SK-N-SH treated with all-trans-retinoic acid at 6 μM for 48 hours (cell line): Measurements from ENCODE around the gene ARHGAP25.

Experiments used
- ATAC-seq: fragments of 200-7000 bp; cut with Tn5 transposase; 3 replicates; pipeline ENCODE4 v1.9.1; 2020; ENCODE audit warnings: mild to moderate bottlenecking, moderate library complexity
- ARNTL ChIP-seq: fragments of 450-650 bp; formaldehyde crosslinking; IDR thresholded peaks from 2 replicates; pipeline ENCODE4 v1.5.0; 2020; ENCODE audit warnings: low read depth, mild to moderate bottlenecking, moderate library complexity, borderline replicate concordance
- BACH2 ChIP-seq: fragments of 250-450 bp; sonication (Bioruptor Pico); IDR thresholded peaks from 2 replicates; pipeline ENCODE4 v1.9.0; 2021; ENCODE audit warnings: mild to moderate bottlenecking, borderline replicate concordance
- CSDC2 ChIP-seq: fragments of 250-450 bp; sonication (Bioruptor Pico); IDR thresholded peaks from 2 replicates; pipeline ENCODE4 v1.5.0; 2020; ENCODE audit warnings: mild to moderate bottlenecking, moderate library complexity
- ESRRG ChIP-seq: fragments of 250-450 bp; sonication (Bioruptor Pico); IDR thresholded peaks from 2 replicates; pipeline ENCODE4 v1.6.1; 2021; ENCODE audit warnings: mild to moderate bottlenecking
- GLIS3 ChIP-seq: fragments of 250-450 bp; sonication (Bioruptor Pico); IDR thresholded peaks from 2 replicates; pipeline ENCODE4 v1.5.0; 2020; ENCODE audit warnings: mild to moderate bottlenecking, moderate library complexity
- ISL1 ChIP-seq: fragments of 250-450 bp; sonication (Bioruptor Pico); IDR thresholded peaks from 2 replicates; pipeline ENCODE4 v2.1.2; 2022; ENCODE audit warnings: mild to moderate bottlenecking, moderate library complexity
- OSR1 ChIP-seq: fragments of 250-450 bp; sonication (Bioruptor Pico); IDR thresholded peaks from 2 replicates; pipeline ENCODE4 v1.8.0; 2022; ENCODE audit warnings: moderate library complexity, mild to moderate bottlenecking, inconsistent platforms
- POU6F1 ChIP-seq: fragments of 250-450 bp; sonication (Bioruptor Pico); IDR thresholded peaks from 2 replicates; pipeline ENCODE4 v1.8.0; 2021; ENCODE audit warnings: low read depth, mild to moderate bottlenecking, moderate library complexity, borderline replicate concordance
- PPARA ChIP-seq: fragments of 250-450 bp; sonication (Bioruptor Pico); IDR thresholded peaks from 2 replicates; pipeline ENCODE4 v1.5.0; 2020; ENCODE audit warnings: mild to moderate bottlenecking, borderline replicate concordance
- RARB ChIP-seq: fragments of 250-450 bp; sonication (Bioruptor Pico); IDR thresholded peaks from 2 replicates; pipeline ENCODE4 v1.8.0; 2021; ENCODE audit warnings: mild to moderate bottlenecking, moderate library complexity
- TCF4 ChIP-seq: fragments of 250-450 bp; sonication (Bioruptor Pico); IDR thresholded peaks from 2 replicates; pipeline ENCODE4 v1.8.0; 2021; ENCODE audit warnings: mild to moderate bottlenecking, moderate library complexity, borderline replicate concordance
- TOX ChIP-seq: fragments of 250-450 bp; sonication (Bioruptor Pico); IDR thresholded peaks from 2 replicates; pipeline ENCODE4 v1.8.0; 2021; ENCODE audit warnings: mild to moderate bottlenecking, moderate library complexity, borderline replicate concordance
- ZC3H10 ChIP-seq: fragments of 250-450 bp; sonication (Bioruptor Pico); IDR thresholded peaks from 2 replicates; pipeline ENCODE4 v1.5.1; 2021; ENCODE audit warnings: mild to moderate bottlenecking, moderate library complexity
- ZFP3 ChIP-seq: fragments of 250-450 bp; sonication (Bioruptor Pico); IDR thresholded peaks from 2 replicates; pipeline ENCODE4 v1.5.0; 2020; ENCODE audit warnings: mild to moderate bottlenecking, moderate library complexity
- ZFP30 ChIP-seq: fragments of 450-650 bp; formaldehyde crosslinking; IDR thresholded peaks from 2 replicates; pipeline ENCODE4 v1.5.0; 2022; ENCODE audit warnings: mild to moderate bottlenecking, moderate library complexity
- ZNF565 ChIP-seq: fragments of 450-650 bp; formaldehyde crosslinking; conservative IDR thresholded peaks from 2 replicates; pipeline ENCODE4 v1.5.0; 2020; ENCODE audit warnings: low read depth, mild to moderate bottlenecking, moderate library complexity
- ZNF70 ChIP-seq: fragments of 450-650 bp; formaldehyde crosslinking; IDR thresholded peaks from 2 replicates; pipeline ENCODE4 v1.5.0; 2020; ENCODE audit warnings: mild to moderate bottlenecking, moderate library complexity
- ZNF8 ChIP-seq: fragments of 450-650 bp; formaldehyde crosslinking; IDR thresholded peaks from 2 replicates; pipeline ENCODE4 v1.5.0; 2020; ENCODE audit warnings: mild to moderate bottlenecking, moderate library complexity
- TF ChIP-seq, protein P1 (sequence below): fragments of 250-450 bp; sonication (Bioruptor Pico); IDR thresholded peaks from 2 replicates; pipeline ENCODE4 v1.5.1; 2020; ENCODE audit warnings: low read depth, mild to moderate bottlenecking, moderate library complexity
- TF ChIP-seq, protein P2 (sequence below): fragments of 250-450 bp; sonication (Bioruptor Pico); IDR thresholded peaks from 2 replicates; pipeline ENCODE4 v1.8.0; 2020; ENCODE audit warnings: mild to moderate bottlenecking, moderate library complexity, borderline replicate concordance
- TF ChIP-seq, protein P3 (sequence below): fragments of 250-450 bp; sonication (Bioruptor Pico); IDR thresholded peaks from 2 replicates; pipeline ENCODE4 v1.5.1; 2021; ENCODE audit warnings: mild to moderate bottlenecking, moderate library complexity
- TF ChIP-seq, protein P4 (sequence below): fragments of 250-450 bp; sonication (Bioruptor Pico); IDR thresholded peaks from 2 replicates; pipeline ENCODE4 v1.5.0; 2020; ENCODE audit warnings: mild to moderate bottlenecking, moderate library complexity

The ARHGAP25 gene

GRCh38 chr2:68767031-68767961 lies 32.7 kb downstream of the ARHGAP25 start (continued):
- TF ChIP-seq, protein P1, sequence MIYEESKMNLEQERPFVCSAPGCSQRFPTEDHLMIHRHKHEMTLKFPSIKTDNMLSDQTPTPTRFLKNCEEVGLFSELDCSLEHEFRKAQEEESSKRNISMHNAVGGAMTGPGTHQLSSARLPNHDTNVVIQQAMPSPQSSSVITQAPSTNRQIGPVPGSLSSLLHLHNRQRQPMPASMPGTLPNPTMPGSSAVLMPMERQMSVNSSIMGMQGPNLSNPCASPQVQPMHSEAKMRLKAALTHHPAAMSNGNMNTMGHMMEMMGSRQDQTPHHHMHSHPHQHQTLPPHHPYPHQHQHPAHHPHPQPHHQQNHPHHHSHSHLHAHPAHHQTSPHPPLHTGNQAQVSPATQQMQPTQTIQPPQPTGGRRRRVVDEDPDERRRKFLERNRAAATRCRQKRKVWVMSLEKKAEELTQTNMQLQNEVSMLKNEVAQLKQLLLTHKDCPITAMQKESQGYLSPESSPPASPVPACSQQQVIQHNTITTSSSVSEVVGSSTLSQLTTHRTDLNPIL = no peak

- TF ChIP-seq RARB (CRISPR knock-in tag) (no peak), ESRRG (no peak), ZNF8 (CRISPR knock-in tag) (no peak), PPARA (no peak), OSR1 (CRISPR knock-in tag) (no peak), ARNTL (CRISPR knock-in tag) (no peak), ZNF70 (CRISPR knock-in tag) (no peak), POU6F1 (CRISPR knock-in tag) (no peak)
- TF ChIP-seq, protein P2, sequence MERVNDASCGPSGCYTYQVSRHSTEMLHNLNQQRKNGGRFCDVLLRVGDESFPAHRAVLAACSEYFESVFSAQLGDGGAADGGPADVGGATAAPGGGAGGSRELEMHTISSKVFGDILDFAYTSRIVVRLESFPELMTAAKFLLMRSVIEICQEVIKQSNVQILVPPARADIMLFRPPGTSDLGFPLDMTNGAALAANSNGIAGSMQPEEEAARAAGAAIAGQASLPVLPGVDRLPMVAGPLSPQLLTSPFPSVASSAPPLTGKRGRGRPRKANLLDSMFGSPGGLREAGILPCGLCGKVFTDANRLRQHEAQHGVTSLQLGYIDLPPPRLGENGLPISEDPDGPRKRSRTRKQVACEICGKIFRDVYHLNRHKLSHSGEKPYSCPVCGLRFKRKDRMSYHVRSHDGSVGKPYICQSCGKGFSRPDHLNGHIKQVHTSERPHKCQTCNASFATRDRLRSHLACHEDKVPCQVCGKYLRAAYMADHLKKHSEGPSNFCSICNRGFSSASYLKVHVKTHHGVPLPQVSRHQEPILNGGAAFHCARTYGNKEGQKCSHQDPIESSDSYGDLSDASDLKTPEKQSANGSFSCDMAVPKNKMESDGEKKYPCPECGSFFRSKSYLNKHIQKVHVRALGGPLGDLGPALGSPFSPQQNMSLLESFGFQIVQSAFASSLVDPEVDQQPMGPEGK = no peak
- no peak for ATAC-seq
Measured at GRCh38 chr2:68767996-68768395, 33.4 kb downstream of the ARHGAP25 start.

DNA sequence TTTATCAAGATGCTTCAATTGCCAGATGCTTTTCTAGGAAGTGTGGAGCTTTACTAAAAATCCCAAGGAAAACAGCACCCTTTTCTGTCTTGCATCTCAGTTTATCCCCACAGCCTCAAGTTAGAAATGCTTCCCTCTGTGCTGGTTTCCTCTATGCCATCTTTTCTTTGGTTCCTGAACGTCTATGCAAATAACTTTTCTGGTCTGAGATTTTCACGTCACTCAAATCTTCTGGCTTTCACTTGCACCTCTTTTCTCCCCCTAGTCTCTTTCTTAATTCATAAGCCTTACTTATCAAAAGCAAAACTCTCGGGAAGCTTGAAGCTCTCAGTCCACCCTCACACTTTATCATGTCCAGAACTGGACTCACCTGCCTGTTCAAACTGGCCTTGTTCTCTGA lies 33.9 kb downstream of the ARHGAP25 start:
- no peak for TF ChIP-seq ARNTL (CRISPR knock-in tag)
- no peak for TF ChIP-seq ZFP30 (CRISPR knock-in tag)
- no peak for TF ChIP-seq ZNF70 (CRISPR knock-in tag)
- no peak for ATAC-seq

GRCh38 chr2:68768951-68769350 lies 34.3 kb downstream of the ARHGAP25 start:
- ATAC-seq = no peak
- no peak for TF ChIP-seq TOX
- TF ChIP-seq, protein P1 = no peak
- TF ChIP-seq ZFP3 (CRISPR knock-in tag) = no peak
- TF ChIP-seq GLIS3 = no peak
- TF ChIP-seq POU6F1 (CRISPR knock-in tag) = no peak
- no peak for TF ChIP-seq ZNF565 (CRISPR knock-in tag)
- no peak for TF ChIP-seq CSDC2
- no peak for TF ChIP-seq RARB (CRISPR knock-in tag)
- TF ChIP-seq ZFP30 (CRISPR knock-in tag) = no peak
- TF ChIP-seq TCF4 (CRISPR knock-in tag) = no peak
- TF ChIP-seq, protein P3, sequence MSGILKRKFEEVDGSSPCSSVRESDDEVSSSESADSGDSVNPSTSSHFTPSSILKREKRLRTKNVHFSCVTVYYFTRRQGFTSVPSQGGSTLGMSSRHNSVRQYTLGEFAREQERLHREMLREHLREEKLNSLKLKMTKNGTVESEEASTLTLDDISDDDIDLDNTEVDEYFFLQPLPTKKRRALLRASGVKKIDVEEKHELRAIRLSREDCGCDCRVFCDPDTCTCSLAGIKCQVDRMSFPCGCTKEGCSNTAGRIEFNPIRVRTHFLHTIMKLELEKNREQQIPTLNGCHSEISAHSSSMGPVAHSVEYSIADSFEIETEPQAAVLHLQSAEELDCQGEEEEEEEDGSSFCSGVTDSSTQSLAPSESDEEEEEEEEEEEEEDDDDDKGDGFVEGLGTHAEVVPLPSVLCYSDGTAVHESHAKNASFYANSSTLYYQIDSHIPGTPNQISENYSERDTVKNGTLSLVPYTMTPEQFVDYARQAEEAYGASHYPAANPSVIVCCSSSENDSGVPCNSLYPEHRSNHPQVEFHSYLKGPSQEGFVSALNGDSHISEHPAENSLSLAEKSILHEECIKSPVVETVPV = no peak
- TF ChIP-seq ZNF8 (CRISPR knock-in tag) = no peak
- TF ChIP-seq, protein P4, sequence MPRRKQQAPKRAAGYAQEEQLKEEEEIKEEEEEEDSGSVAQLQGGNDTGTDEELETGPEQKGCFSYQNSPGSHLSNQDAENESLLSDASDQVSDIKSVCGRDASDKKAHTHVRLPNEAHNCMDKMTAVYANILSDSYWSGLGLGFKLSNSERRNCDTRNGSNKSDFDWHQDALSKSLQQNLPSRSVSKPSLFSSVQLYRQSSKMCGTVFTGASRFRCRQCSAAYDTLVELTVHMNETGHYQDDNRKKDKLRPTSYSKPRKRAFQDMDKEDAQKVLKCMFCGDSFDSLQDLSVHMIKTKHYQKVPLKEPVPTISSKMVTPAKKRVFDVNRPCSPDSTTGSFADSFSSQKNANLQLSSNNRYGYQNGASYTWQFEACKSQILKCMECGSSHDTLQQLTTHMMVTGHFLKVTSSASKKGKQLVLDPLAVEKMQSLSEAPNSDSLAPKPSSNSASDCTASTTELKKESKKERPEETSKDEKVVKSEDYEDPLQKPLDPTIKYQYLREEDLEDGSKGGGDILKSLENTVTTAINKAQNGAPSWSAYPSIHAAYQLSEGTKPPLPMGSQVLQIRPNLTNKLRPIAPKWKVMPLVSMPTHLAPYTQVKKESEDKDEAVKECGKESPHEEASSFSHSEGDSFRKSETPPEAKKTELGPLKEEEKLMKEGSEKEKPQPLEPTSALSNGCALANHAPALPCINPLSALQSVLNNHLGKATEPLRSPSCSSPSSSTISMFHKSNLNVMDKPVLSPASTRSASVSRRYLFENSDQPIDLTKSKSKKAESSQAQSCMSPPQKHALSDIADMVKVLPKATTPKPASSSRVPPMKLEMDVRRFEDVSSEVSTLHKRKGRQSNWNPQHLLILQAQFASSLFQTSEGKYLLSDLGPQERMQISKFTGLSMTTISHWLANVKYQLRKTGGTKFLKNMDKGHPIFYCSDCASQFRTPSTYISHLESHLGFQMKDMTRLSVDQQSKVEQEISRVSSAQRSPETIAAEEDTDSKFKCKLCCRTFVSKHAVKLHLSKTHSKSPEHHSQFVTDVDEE (CRISPR knock-in tag) = no peak
- TF ChIP-seq BACH2 = no peak
- no peak for TF ChIP-seq ESRRG
- no peak for TF ChIP-seq ISL1
- TF ChIP-seq ZC3H10 = no peak
- no peak for TF ChIP-seq OSR1 (CRISPR knock-in tag)
